Panc1 (cell line): ENCODE results near the gene VWA5B1. TPM values are rescaled to one million over a fixed set of nuclear protein-coding genes. Genes with fewer than 3 reads are reported as not detected.

Experiments
- ATAC-seq: fragments of 200-7000 bp; cut with Tn5 transposase; 2 replicates; pipeline ENCODE4 v1.9.1; 2020; ENCODE audit warnings: mild to moderate bottlenecking, moderate library complexity
- BruUV-seq: library from RNA; stranded (reverse); fragments of 400-500 nt; replicated peaks from 2 replicates; lab custom pipeline; 2021; lab: Mats Ljungman, UMichigan
- CTCF ChIA-PET: fragments of 300-600 bp; sonication (Branson Sonifier 250); formaldehyde crosslinking; loops from one replicate; lab custom pipeline; 2022; ENCODE audit warnings: antibody characterized with exemption; lab: Charles Lee
- POLR2A ChIA-PET: fragments of 300-600 bp; sonication (Branson Sonifier 250); formaldehyde crosslinking; loops from one replicate; lab custom pipeline; 2022; ENCODE audit warnings: antibody characterized with exemption; lab: Charles Lee
- DNase-seq: peaks from one replicate; pipeline ENCODE4 v3.0.0-alpha.2; 2010; ENCODE audit warnings: low read depth, low spot score
- H3K27ac ChIP-seq: 2 replicates; pipeline ENCODE4 v1.5.1; 2011; ENCODE audit warnings: mild to moderate bottlenecking, low read length, inconsistent platforms
- H3K27me3 ChIP-seq: fragments of 200-500 bp; sonication (Bioruptor generic); 2 replicates; pipeline ENCODE4 v1.6.0; 2014; ENCODE audit warnings: low read length, inconsistent platforms; ENCODE audit not compliant: control insufficient read depth, insufficient read depth
- H3K36me3 ChIP-seq: fragments of 200-500 bp; sonication (Bioruptor generic); 2 replicates; pipeline ENCODE4 v1.5.1; 2014; ENCODE audit warnings: inconsistent platforms, mild to moderate bottlenecking, low read length, moderate library complexity; ENCODE audit not compliant: control insufficient read depth, insufficient read depth
- H3K4me1 ChIP-seq: 2 replicates; pipeline ENCODE4 v1.5.1; 2011; ENCODE audit warnings: inconsistent platforms, mild to moderate bottlenecking, low read length, moderate library complexity; ENCODE audit not compliant: control insufficient read depth, insufficient read depth
- H3K4me3 ChIP-seq, 2 experiments: 2 replicates each; pipeline ENCODE4 v1.5.1; 2011 to 2012; ENCODE audit warnings: low read depth in 2 of 2, low read length in 2 of 2, mild to moderate bottlenecking in 2 of 2, inconsistent platforms in 1 of 2, moderate library complexity in 1 of 2
- H3K9me3 ChIP-seq: fragments of 200-500 bp; sonication (Bioruptor generic); 2 replicates; pipeline ENCODE4 v1.5.1; 2014; ENCODE audit warnings: low read depth, mild to moderate bottlenecking, inconsistent platforms, low read length, moderate library complexity; ENCODE audit not compliant: control insufficient read depth, insufficient read depth
- CTCF ChIP-seq: fragments of 450-650 bp; IDR thresholded peaks from 2 replicates; pipeline ENCODE4 v1.5.1; 2017; ENCODE audit warnings: mild to moderate bottlenecking
- POLR2AphosphoS5 ChIP-seq: IDR thresholded peaks from 2 replicates; pipeline ENCODE4 v1.6.1; 2012; ENCODE audit warnings: mild to moderate bottlenecking, low read depth, low read length, moderate library complexity
- REST ChIP-seq, 2 experiments: IDR thresholded peaks; 2 replicates each; pipeline ENCODE4 v1.6.1; 2011 to 2012; ENCODE audit warnings: low read depth in 2 of 2, control low read depth in 1 of 2, low read length in 1 of 2, mild to moderate bottlenecking in 1 of 2, moderate library complexity in 1 of 2; ENCODE audit not compliant: insufficient read depth in 1 of 2
- SIN3A ChIP-seq: IDR thresholded peaks from 2 replicates; pipeline ENCODE4 v1.6.1; 2012; ENCODE audit warnings: low read depth, mild to moderate bottlenecking, low read length, moderate library complexity, borderline replicate concordance; ENCODE audit not compliant: insufficient read depth
- TCF7L2 ChIP-seq: IDR thresholded peaks from 2 replicates; pipeline ENCODE4 v1.6.1; 2011; ENCODE audit warnings: mild to moderate bottlenecking, low read depth, low read length, inconsistent platforms
- in situ Hi-C: cut with HindIII; loops from 2 replicates; pipeline ENCODE4 v1.10.0; 2016; ENCODE audit warnings: low sequenced_read_pairs, low pct_unique_long_range_greater_than_20kb
- intact Hi-C: fragments of 100-400 bp; cut with micrococcal nuclease; formaldehyde crosslinking; loops from one replicate; pipeline ENCODE4 v1.10.0; 2022; ENCODE audit not compliant: unreplicated experiment
- total RNA-seq: library from RNA; stranded (reverse); gene quantifications from one replicate; pipeline ENCODE4 v1.2.1, GENCODE V29; 2021; ENCODE audit not compliant: unreplicated experiment

Gene VWA5B1
- total RNA-seq, 1 experiment from 2014 or later = not detected

- no peak overlapping the region for H3K4me3 ChIP-seq
- H3K9me3 ChIP-seq = no peaks in the 10 kb centered on the region
- intact Hi-C loops (no loop called here), in situ Hi-C loops (no loop called here)
- no peaks in the 10 kb centered on the region; the same call in 1 of the 2 replicates for H3K36me3 ChIP-seq
- CTCF ChIA-PET = no interaction called here
- TF ChIP-seq TCF7L2 = no peak
- no peak for TF ChIP-seq SIN3A
- TF ChIP-seq REST (IDR thresholded peaks at IDR 0.05; ENCODE audit: insufficient read depth in 1 of 2, low read depth in 2 of 2, low read length in 1 of 2) = no peak
- TF ChIP-seq POLR2AphosphoS5 = no peak
- TF ChIP-seq CTCF = no peak
- POLR2A ChIA-PET = no interaction called here
- no peak for DNase-seq
- no peak overlapping the region for H3K27ac ChIP-seq
- H3K27me3 ChIP-seq = peaks cover 15% of the 10 kb centered on the region; the same call in 1 of the 2 replicates
- no peaks in the 10 kb centered on the region for H3K4me1 ChIP-seq
- no peak for ATAC-seq
- BruUV-seq = no TSS peak
Measured at GRCh38 chr1:20355101-20355827, 64.6 kb downstream of the VWA5B1 start.

- no peaks in the 10 kb centered on the region for H3K4me1 ChIP-seq
- H3K4me3 ChIP-seq = no peak overlapping the region
- no peaks in the 10 kb centered on the region; the same call in 1 of the 2 replicates for H3K36me3 ChIP-seq
- ChIA-PET POLR2A (no interaction called here), CTCF (no interaction called here)
- intact Hi-C loops (no loop called here), in situ Hi-C loops (no loop called here)
- ATAC-seq (no peak), DNase-seq (no peak)
- H3K27me3 ChIP-seq = peaks cover 17% of the 10 kb centered on the region; the same call in 1 of the 2 replicates
- H3K27ac ChIP-seq = no peak overlapping the region
- BruUV-seq = no TSS peak
- H3K9me3 ChIP-seq = no peaks in the 10 kb centered on the region
- no peak for TF ChIP-seq REST (IDR thresholded peaks at IDR 0.05; ENCODE audit: insufficient read depth in 1 of 2, low read depth in 2 of 2, low read length in 1 of 2)
- TF ChIP-seq CTCF = no peak
- no peak for TF ChIP-seq TCF7L2
- no peak for TF ChIP-seq SIN3A
- TF ChIP-seq POLR2AphosphoS5 = no peak
Measured at GRCh38 chr1:20355828-20356735, 65.4 kb downstream of the VWA5B1 start.
